ENCODE data around the gene OPHN1. TPM values are rescaled to one million over a fixed set of nuclear protein-coding genes. Genes with fewer than 3 reads are reported as not detected.

OPHN1 gene
- polyA plus RNA-seq, 3 donors, result 0.20 to 0.82 (median 0.73) TPM

GRCh38 chrX:68190799-68191198 lies 242.5 kb downstream of the OPHN1 start:
- Mint-ChIP-seq H3K27ac (no peak overlapping the region), H3K36me3 (peaks cover 0 to 4% of the 10 kb centered on the region in 2 donors), H3K4me1 (peaks cover 10% of the 10 kb centered on the region), H3K27me3 (ENCODE audit: low read depth in 3 of 3) (peaks cover 0 to 3% (median 0%) of the 10 kb centered on the region in 3 donors), H3K4me3 (no peak overlapping the region), H3K9me3 (no peaks in the 10 kb centered on the region)
- no CpG with 5 or more reads among the region's 2 CpGs for WGBS (ENCODE audit: insufficient coverage)
- no peak overlapping the region for H3K27ac ChIP-seq (ENCODE audit: low read depth in 1 of 2, low read length in 2 of 2)
- H3K9me3 ChIP-seq (replicated peaks in 1 of 2; ENCODE audit: control insufficient read depth in 1 of 2, insufficient read depth in 1 of 2, low read length in 2 of 2), result no peaks in the 10 kb centered on the region
- DNase-seq, result no peak
- H2AFZ ChIP-seq (ENCODE audit: insufficient read depth, low read depth, low read length, poor library complexity, severe bottlenecking), result no peak overlapping the region
- H3K79me2 ChIP-seq (ENCODE audit: insufficient read depth, low read length), result no peaks in the 10 kb centered on the region
- H3K36me3 ChIP-seq (replicated peaks in 1 of 2; ENCODE audit: control insufficient read depth in 1 of 2, insufficient read depth in 2 of 2, low read length in 2 of 2), result no peaks in the 10 kb centered on the region
- peaks cover 7 to 11% of the 10 kb centered on the region in 2 donors for H3K4me1 ChIP-seq (ENCODE audit: control insufficient read depth in 1 of 2, insufficient read depth in 2 of 2, low read length in 2 of 2)
- no peak overlapping the region for H3K4me2 ChIP-seq (replicated peaks; ENCODE audit: extremely low read depth, low read length, poor library complexity, severe bottlenecking)
- no peaks in the 10 kb centered on the region for H4K20me1 ChIP-seq (ENCODE audit: insufficient read depth, low read length)
- TF ChIP-seq, protein P1, sequence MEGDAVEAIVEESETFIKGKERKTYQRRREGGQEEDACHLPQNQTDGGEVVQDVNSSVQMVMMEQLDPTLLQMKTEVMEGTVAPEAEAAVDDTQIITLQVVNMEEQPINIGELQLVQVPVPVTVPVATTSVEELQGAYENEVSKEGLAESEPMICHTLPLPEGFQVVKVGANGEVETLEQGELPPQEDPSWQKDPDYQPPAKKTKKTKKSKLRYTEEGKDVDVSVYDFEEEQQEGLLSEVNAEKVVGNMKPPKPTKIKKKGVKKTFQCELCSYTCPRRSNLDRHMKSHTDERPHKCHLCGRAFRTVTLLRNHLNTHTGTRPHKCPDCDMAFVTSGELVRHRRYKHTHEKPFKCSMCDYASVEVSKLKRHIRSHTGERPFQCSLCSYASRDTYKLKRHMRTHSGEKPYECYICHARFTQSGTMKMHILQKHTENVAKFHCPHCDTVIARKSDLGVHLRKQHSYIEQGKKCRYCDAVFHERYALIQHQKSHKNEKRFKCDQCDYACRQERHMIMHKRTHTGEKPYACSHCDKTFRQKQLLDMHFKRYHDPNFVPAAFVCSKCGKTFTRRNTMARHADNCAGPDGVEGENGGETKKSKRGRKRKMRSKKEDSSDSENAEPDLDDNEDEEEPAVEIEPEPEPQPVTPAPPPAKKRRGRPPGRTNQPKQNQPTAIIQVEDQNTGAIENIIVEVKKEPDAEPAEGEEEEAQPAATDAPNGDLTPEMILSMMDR (IDR thresholded peaks at IDR 0.05), result no peak
- peaks cover 0 to 2% of the 10 kb centered on the region in 2 donors for H3K27me3 ChIP-seq (ENCODE audit: control insufficient read depth in 2 of 2, insufficient read depth in 2 of 2, low read length in 2 of 2)
- intact Hi-C loops (cut with micrococcal nuclease), result loop anchor here in 1 of 2 donors (10.0 kb wide), 1 partner anchor 304 kb away; the partner anchor contains the start of gene YIPF6
- H3K9ac ChIP-seq (ENCODE audit: insufficient read depth, low read length, poor library complexity, severe bottlenecking), result no peak overlapping the region
- H3K4me3 ChIP-seq (replicated peaks in 1 of 3; ENCODE audit: low read depth in 2 of 3, low read length in 3 of 3), result no peak overlapping the region

- TF ChIP-seq, protein P1 (IDR thresholded peaks at IDR 0.05), result no peak
- Histone ChIP-seq H3K9me3 (replicated peaks in 1 of 2; ENCODE audit: control insufficient read depth in 1 of 2, insufficient read depth in 1 of 2, low read length in 2 of 2) (no peaks in the 10 kb centered on the region), H3K4me1 (ENCODE audit: control insufficient read depth in 1 of 2, insufficient read depth in 2 of 2, low read length in 2 of 2) (peaks cover 7 to 11% of the 10 kb centered on the region in 2 donors), H3K4me2 (replicated peaks; ENCODE audit: extremely low read depth, low read length, poor library complexity, severe bottlenecking) (no peak overlapping the region), H3K79me2 (ENCODE audit: insufficient read depth, low read length) (no peaks in the 10 kb centered on the region), H2AFZ (ENCODE audit: insufficient read depth, low read depth, low read length, poor library complexity, severe bottlenecking) (no peak overlapping the region), H3K27ac (ENCODE audit: low read depth in 1 of 2, low read length in 2 of 2) (no peak overlapping the region), H3K9ac (ENCODE audit: insufficient read depth, low read length, poor library complexity, severe bottlenecking) (no peak overlapping the region), H3K27me3 (ENCODE audit: control insufficient read depth in 2 of 2, insufficient read depth in 2 of 2, low read length in 2 of 2) (peaks cover 0 to 2% of the 10 kb centered on the region in 2 donors), H3K36me3 (replicated peaks in 1 of 2; ENCODE audit: control insufficient read depth in 1 of 2, insufficient read depth in 2 of 2, low read length in 2 of 2) (no peaks in the 10 kb centered on the region), H3K4me3 (replicated peaks in 1 of 3; ENCODE audit: low read depth in 2 of 3, low read length in 3 of 3) (no peak overlapping the region), H4K20me1 (ENCODE audit: insufficient read depth, low read length) (no peaks in the 10 kb centered on the region)
- H3K27ac Mint-ChIP-seq, result peak overlapping the region; percentile 7 to 70 (median 51)
- intact Hi-C loops (cut with micrococcal nuclease), result no loop called here
- no peaks in the 10 kb centered on the region for H3K9me3 Mint-ChIP-seq
- DNase-seq, result peak; percentile 59 to 83 (median 70)
- WGBS (ENCODE audit: insufficient coverage), result no CpG with 5 or more reads among the region's 2 CpGs
- peak overlapping the region in 1 of 2 donors; percentile 22 for H3K4me3 Mint-ChIP-seq
- H3K4me1 Mint-ChIP-seq, result peaks cover 10% of the 10 kb centered on the region
- H3K27me3 Mint-ChIP-seq (ENCODE audit: low read depth in 3 of 3), result peaks cover 0 to 3% (median 0%) of the 10 kb centered on the region in 3 donors
- no peaks in the 10 kb centered on the region for H3K36me3 Mint-ChIP-seq
Measured at GRCh38 chrX:68186552-68187262, 246.6 kb downstream of the OPHN1 start.

Data from CD14-positive monocyte (primary cell).